H9 (cell line): ENCODE data around the gene GPR108. TPM values are rescaled to one million over a fixed set of nuclear protein-coding genes. Genes with fewer than 3 reads are reported as not detected.

Source experiments
- DNase-seq: peaks from one replicate; pipeline ENCODE4 v3.0.0-alpha.2; 2017
- H2AFZ ChIP-seq: one replicate; pipeline ENCODE4 v1.6.1; 2013; ENCODE audit warnings: mild to moderate bottlenecking, low read length, control low read depth, moderate library complexity
- H2AK5ac ChIP-seq: 2 replicates; pipeline ENCODE4 v1.6.1; 2013; ENCODE audit warnings: low read length, control low read depth, mixed read lengths; ENCODE audit not compliant: insufficient read length
- H2BK120ac ChIP-seq: one replicate; pipeline ENCODE4 v1.6.1; 2013; ENCODE audit warnings: low read depth, mild to moderate bottlenecking, low read length, control low read depth, inconsistent platforms; ENCODE audit not compliant: poor library complexity, severe bottlenecking
- H2BK12ac ChIP-seq: 2 replicates; pipeline ENCODE4 v1.6.1; 2013; ENCODE audit warnings: low read length, control low read depth, mixed read lengths, low read depth; ENCODE audit not compliant: insufficient read length
- H2BK15ac ChIP-seq: 2 replicates; pipeline ENCODE4 v1.6.1; 2013; ENCODE audit warnings: low read depth, low read length, control low read depth
- H2BK20ac ChIP-seq: one replicate; pipeline ENCODE4 v1.6.1; 2013; ENCODE audit warnings: low read depth, mild to moderate bottlenecking, low read length, control low read depth, inconsistent platforms; ENCODE audit not compliant: poor library complexity, severe bottlenecking
- H2BK5ac ChIP-seq: 2 replicates; pipeline ENCODE4 v1.6.1; 2013; ENCODE audit warnings: low read length, control low read depth, mixed read lengths; ENCODE audit not compliant: insufficient read length
- H3K14ac ChIP-seq: 2 replicates; pipeline ENCODE4 v1.6.1; 2013; ENCODE audit warnings: low read length, control low read depth; ENCODE audit not compliant: insufficient read depth
- H3K18ac ChIP-seq: 2 replicates; pipeline ENCODE4 v1.6.1; 2013; ENCODE audit warnings: low read depth, mild to moderate bottlenecking, mixed read lengths, low read length, control low read depth; ENCODE audit not compliant: insufficient read length
- H3K23ac ChIP-seq: 2 replicates; pipeline ENCODE4 v1.6.1; 2013; ENCODE audit warnings: low read length, control low read depth, mixed read lengths, low read depth; ENCODE audit not compliant: insufficient read length
- H3K23me2 ChIP-seq: 2 replicates; pipeline ENCODE4 v1.6.1; 2013; ENCODE audit warnings: low read depth, mild to moderate bottlenecking, mixed read lengths, low read length, control low read depth; ENCODE audit not compliant: insufficient read length, poor library complexity, severe bottlenecking
- H3K27ac ChIP-seq: 2 replicates; pipeline ENCODE4 v1.5.1; 2013; ENCODE audit warnings: low read length, control low read depth, mixed read lengths, low read depth; ENCODE audit not compliant: insufficient read length
- H3K27me3 ChIP-seq: 2 replicates; pipeline ENCODE4 v1.6.1; 2013; ENCODE audit warnings: low read length, control low read depth, inconsistent platforms; ENCODE audit not compliant: insufficient read depth
- H3K4ac ChIP-seq: 2 replicates; pipeline ENCODE4 v1.6.1; 2013; ENCODE audit warnings: low read depth, mild to moderate bottlenecking, control low read depth, inconsistent platforms, low read length, moderate library complexity
- H3K4me1 ChIP-seq: 2 replicates; pipeline ENCODE4 v1.6.1; 2013; ENCODE audit warnings: low read length, control low read depth, inconsistent platforms; ENCODE audit not compliant: insufficient read depth
- H3K4me2 ChIP-seq: 2 replicates; pipeline ENCODE4 v1.6.1; 2013; ENCODE audit warnings: low read length, control low read depth, mixed read lengths; ENCODE audit not compliant: insufficient read length, insufficient read depth
- H3K56ac ChIP-seq: 2 replicates; pipeline ENCODE4 v1.6.1; 2013; ENCODE audit warnings: low read depth, mild to moderate bottlenecking, mixed read lengths, low read length, control low read depth; ENCODE audit not compliant: insufficient read length
- H3K79me1 ChIP-seq: 2 replicates; pipeline ENCODE4 v1.6.1; 2013; ENCODE audit warnings: low read depth, mild to moderate bottlenecking, moderate library complexity, low read length, control low read depth, inconsistent platforms; ENCODE audit not compliant: insufficient read depth, poor library complexity, severe bottlenecking
- H3K79me2 ChIP-seq: 2 replicates; pipeline ENCODE4 v1.6.1; 2013; ENCODE audit warnings: low read length, control low read depth, inconsistent platforms; ENCODE audit not compliant: insufficient read depth
- H3K9ac ChIP-seq: 2 replicates; pipeline ENCODE4 v1.6.1; 2013; ENCODE audit warnings: low read length, control low read depth, mixed read lengths; ENCODE audit not compliant: insufficient read length; ENCODE audit errors: extremely low read depth
- H3K9me3 ChIP-seq: one replicate; pipeline ENCODE4 v1.6.1; 2013; ENCODE audit warnings: low read depth, low read length, inconsistent platforms; ENCODE audit not compliant: control insufficient read depth
- H3T11ph ChIP-seq: one replicate; pipeline ENCODE4 v1.6.1; 2013; ENCODE audit warnings: mild to moderate bottlenecking, low read length, control low read depth, inconsistent platforms
- H4K20me1 ChIP-seq: one replicate; pipeline ENCODE4 v1.6.1; 2013; ENCODE audit not compliant: control insufficient read depth, insufficient read length, insufficient read depth
- H4K5ac ChIP-seq: 2 replicates; pipeline ENCODE4 v1.6.1; 2013; ENCODE audit warnings: low read depth, mild to moderate bottlenecking, mixed read lengths, low read length, control low read depth; ENCODE audit not compliant: insufficient read length
- H4K8ac ChIP-seq: replicated peaks from 2 replicates; pipeline ENCODE4 v1.6.1; 2013; ENCODE audit warnings: low read length, control low read depth, mixed read lengths, low read depth; ENCODE audit not compliant: insufficient read length
- H4K91ac ChIP-seq: 2 replicates; pipeline ENCODE4 v1.6.1; 2013; ENCODE audit warnings: low read depth, mild to moderate bottlenecking, moderate library complexity, mixed read lengths, low read length, control low read depth; ENCODE audit not compliant: insufficient read length
- H3K27ac Mint-ChIP-seq, 3 experiments: 2 replicates in 2 of 3; 3 replicates in 1 of 3; pipeline ENCODE4 v1.8.0; 2020 to 2021; ENCODE audit warnings: mixed read lengths in 3 of 3, mild to moderate bottlenecking in 1 of 3, moderate library complexity in 1 of 3
- H3K27me3 Mint-ChIP-seq: 2 replicates; pipeline ENCODE4 v1.8.0; 2021; ENCODE audit warnings: low read depth, mild to moderate bottlenecking, moderate library complexity, mixed read lengths
- H3K36me3 Mint-ChIP-seq, 3 experiments: 2 replicates in 2 of 3; 3 replicates in 1 of 3; pipeline ENCODE4 v1.8.0; 2020 to 2021; ENCODE audit warnings: low read depth in 3 of 3, mixed read lengths in 3 of 3; ENCODE audit not compliant: insufficient read depth in 1 of 3
- H3K4me1 Mint-ChIP-seq, 2 experiments: 2 replicates each; pipeline ENCODE4 v1.8.0; 2020; ENCODE audit warnings: mixed read lengths in 2 of 2
- H3K4me3 Mint-ChIP-seq, 2 experiments: 2 replicates in 1 of 2; 3 replicates in 1 of 2; pipeline ENCODE4 v1.8.0; 2020 to 2021; ENCODE audit warnings: mild to moderate bottlenecking in 2 of 2, mixed read lengths in 2 of 2, moderate library complexity in 1 of 2
- H3K9me3 Mint-ChIP-seq, 2 experiments: 2 replicates in 1 of 2; 3 replicates in 1 of 2; pipeline ENCODE4 v1.8.0; 2020; ENCODE audit warnings: mild to moderate bottlenecking in 2 of 2, mixed read lengths in 2 of 2, moderate library complexity in 1 of 2
- CTCF ChIP-seq: fragments of 200-600 bp; sonication (generic); conservative IDR thresholded peaks from 3 replicates; pipeline ENCODE4 v1.8.0; 2021; ENCODE audit warnings: antibody characterized with exemption, mild to moderate bottlenecking
- WGBS: extraction: QIAGEN DNeasy Blood & Tissue Kit; methylation state at CpG from one replicate; pipeline ENCODE4 v1.1.7; 2013; ENCODE audit warnings: missing lambda C conversion rate, low lambda C conversion rate, mixed read lengths; ENCODE audit not compliant: insufficient read length; ENCODE audit errors: extremely low coverage; 5-methylcytosine and 5-hydroxymethylcytosine counted together
- microRNA-seq: library from miRNA; unstranded; fragments of <30 nt; microRNA quantifications from one replicate; pipeline ENCODE4, GENCODE V29; 2020; ENCODE audit warnings: borderline microRNAs expressed
- total RNA-seq: library from RNA; stranded (reverse); gene quantifications from 2 replicates; pipeline ENCODE4 v1.2.1, GENCODE V29; 2021

GPR108 gene
- total RNA-seq, 1 experiment from 2014 or later = 38.2 TPM

DNA sequence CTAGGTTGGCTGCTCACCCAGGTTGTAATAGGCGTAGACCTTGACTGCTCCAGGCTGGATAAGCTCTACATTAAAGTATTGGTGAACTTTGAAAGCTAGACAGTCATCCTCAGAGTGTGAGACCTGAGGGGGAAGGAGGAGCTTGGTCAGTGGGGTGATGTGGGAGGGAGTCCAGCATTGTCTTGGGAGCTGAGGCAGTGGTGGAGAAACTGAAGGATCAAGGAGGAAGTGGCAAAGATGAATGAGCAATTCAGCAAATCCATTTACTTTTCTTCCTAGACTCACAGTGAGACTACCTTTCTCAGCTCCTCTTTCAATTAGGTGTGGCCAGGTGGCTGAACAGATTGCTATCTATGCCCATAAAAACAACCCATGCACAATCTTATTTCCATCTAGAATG is 57.2 kb downstream of the GPR108 start:
- no peak overlapping the region for H3K4ac ChIP-seq
- no peak overlapping the region for H3K56ac ChIP-seq
- DNase-seq = no peak
- Mint-ChIP-seq H3K27me3 (peaks cover 22% of the 10 kb centered on the region), H3K4me1 (peaks cover 17 to 18% of the 10 kb centered on the region in 2 experiments), H3K4me3 (no peak overlapping the region), H3K36me3 (peaks cover 0 to 22% (median 2%) of the 10 kb centered on the region in 3 experiments; a peak in 4 of 7 replicates), H3K9me3 (peaks cover 0 to 67% of the 10 kb centered on the region in 2 experiments; a peak in 2 of 5 replicates), H3K27ac (no peak overlapping the region)
- H3K4me2 ChIP-seq = no peak overlapping the region
- H3K9ac ChIP-seq = no peak overlapping the region
- H3K18ac ChIP-seq = no peak overlapping the region
- H4K8ac ChIP-seq = no peak overlapping the region
- peaks cover 5% of the 10 kb centered on the region for H4K20me1 ChIP-seq
- H2BK15ac ChIP-seq = no peak overlapping the region
- H3K23ac ChIP-seq = no peak overlapping the region
- no peaks in the 10 kb centered on the region for H3K79me1 ChIP-seq
- no peak overlapping the region for H2BK120ac ChIP-seq
- H2BK20ac ChIP-seq = no peak overlapping the region
- no peaks in the 10 kb centered on the region for H3K27me3 ChIP-seq
- H3T11ph ChIP-seq = no peak overlapping the region
- no peaks in the 10 kb centered on the region for H3K9me3 ChIP-seq
- no peak overlapping the region for H3K14ac ChIP-seq
- H4K5ac ChIP-seq = no peak overlapping the region
- no peak overlapping the region for H2AFZ ChIP-seq
- peaks cover 8% of the 10 kb centered on the region for H3K23me2 ChIP-seq
- peaks cover 4% of the 10 kb centered on the region; the same call in 1 of the 2 replicates for H3K4me1 ChIP-seq
- H3K79me2 ChIP-seq = no peaks in the 10 kb centered on the region
- H3K27ac ChIP-seq = no peak overlapping the region
- no peak overlapping the region for H2BK12ac ChIP-seq
- H2AK5ac ChIP-seq = no peak overlapping the region
- no peak overlapping the region for H4K91ac ChIP-seq
- no CpG with 5 or more reads among the region's 1 CpG for WGBS
- H2BK5ac ChIP-seq = no peak overlapping the region
- TF ChIP-seq CTCF = no peak

Small RNAs within 50 kb of the gene (microRNA-seq; reads per million reads assigned to microRNA genes)
- gene MIR6791 = not detected

Other genes starting within 250 kb of the GPR108 start
- gene TUBB4A, start 235.3 kb downstream of the GPR108 start, total RNA-seq = 19.5 and 20.3 TPM in 2 replicates
- gene TNFSF9, start 206.6 kb downstream of the GPR108 start, total RNA-seq = 1.9 and 2.1 TPM in 2 replicates
- gene CD70, start 146.4 kb downstream of the GPR108 start, total RNA-seq = 1.2 and 1.3 TPM in 2 replicates
- not detected in 2 replicates for gene TNFSF14, start 67.4 kb downstream of the GPR108 start, total RNA-seq
- gene C3, start 16.9 kb downstream of the GPR108 start, total RNA-seq = 4.9 and 5.9 TPM in 2 replicates
- 54.1 and 56.4 TPM in 2 replicates for gene TRIP10, start 2.1 kb upstream of the GPR108 start, total RNA-seq
- gene SH2D3A, start 29.9 kb upstream of the GPR108 start, total RNA-seq = 17.9 and 22.0 TPM in 2 replicates
- gene VAV1, start 35.1 kb upstream of the GPR108 start, total RNA-seq = 0.61 and 0.90 TPM in 2 replicates
- not detected in 2 replicates for gene ADGRE1, start 150.0 kb upstream of the GPR108 start, total RNA-seq